Activated CD8-positive, alpha-beta T cell treated with anti-CD3 and anti-CD28 coated beads for 36 hours (primary cell): ENCODE data around the gene PEX14. TPM values are rescaled to one million over a fixed set of nuclear protein-coding genes. Genes with fewer than 3 reads are reported as not detected.

ENCODE experiments used
- ATAC-seq: fragments of 200-7000 bp; cut with Tn5 transposase; one replicate; pipeline ENCODE4 v1.10.0; 2021; ENCODE audit warnings: mild to moderate bottlenecking, moderate library complexity
- CTCF ChIA-PET: fragments of 350-600 bp; sonication (Branson Sonifier 250); formaldehyde crosslinking; loops from one replicate; lab custom pipeline; 2021; ENCODE audit warnings: antibody characterized with exemption; lab: Charles Lee
- POLR2A ChIA-PET: fragments of 350-600 bp; sonication (Branson Sonifier 250); formaldehyde crosslinking; loops from one replicate; lab custom pipeline; 2021; ENCODE audit warnings: antibody characterized with exemption; lab: Charles Lee
- DNase-seq: peaks from one replicate; pipeline ENCODE4 v3.0.0-alpha.2; 2020
- H3K27ac Mint-ChIP-seq: one replicate; pipeline ENCODE4 v1.8.0; 2021; ENCODE audit warnings: mild to moderate bottlenecking, mixed read lengths
- H3K27me3 Mint-ChIP-seq: one replicate; pipeline ENCODE4 v1.8.0; 2021; ENCODE audit warnings: mixed read lengths
- H3K36me3 Mint-ChIP-seq: one replicate; pipeline ENCODE4 v1.8.0; 2021; ENCODE audit warnings: low read depth, mixed read lengths
- H3K4me1 Mint-ChIP-seq: one replicate; pipeline ENCODE4 v1.8.0; 2021; ENCODE audit warnings: low read depth, mixed read lengths
- H3K4me3 Mint-ChIP-seq: one replicate; pipeline ENCODE4 v1.8.0; 2021; ENCODE audit warnings: mild to moderate bottlenecking, moderate library complexity, mixed read lengths
- H3K9me3 Mint-ChIP-seq: one replicate; pipeline ENCODE4 v1.8.0; 2021; ENCODE audit warnings: mixed read lengths
- CTCF ChIP-seq: fragments of 200-600 bp; IDR thresholded peaks from one replicate; pipeline ENCODE4 v1.8.0; 2022; ENCODE audit warnings: antibody characterized with exemption, mild to moderate bottlenecking
- intact Hi-C: fragments of 100-400 bp; cut with micrococcal nuclease; formaldehyde crosslinking; loops from one replicate; pipeline ENCODE4 v1.10.0; 2022
- total RNA-seq, 2 experiments: library from RNA; stranded (reverse); gene quantifications; one replicate each; pipeline ENCODE4 v1.2.3, GENCODE V29; 2021

PEX14 gene
- total RNA-seq, 2 experiments from 2014 or later: 18.0 to 18.5 TPM

- Mint-ChIP-seq H3K27ac (no peak overlapping the region), H3K4me3 (no peak overlapping the region), H3K27me3 (no peaks in the 10 kb centered on the region), H3K9me3 (no peaks in the 10 kb centered on the region), H3K4me1 (peaks cover 16% of the 10 kb centered on the region), H3K36me3 (no peaks in the 10 kb centered on the region)
- ChIA-PET POLR2A (interaction anchor here (0.6 kb wide), 1 partner anchor 24 kb away, joined by 5 read pairs; no protein-coding TSS in a partner anchor), CTCF (interaction anchor here (0.7 kb wide), 1 partner anchor 50 kb away, joined by 3 read pairs; no protein-coding TSS in a partner anchor)
- TF ChIP-seq CTCF: no peak
- intact Hi-C loops: no loop called here
- DNase-seq: no peak
- ATAC-seq: no peak
These were observed 83.0 kb downstream of the PEX14 start for GRCh38 chr1:10557714-10558113.

- ATAC-seq: no peak
- Mint-ChIP-seq H3K4me1 (peaks cover 9% of the 10 kb centered on the region), H3K4me3 (no peak overlapping the region), H3K36me3 (peaks cover 5% of the 10 kb centered on the region), H3K27me3 (no peaks in the 10 kb centered on the region), H3K9me3 (peaks cover 6% of the 10 kb centered on the region), H3K27ac (no peak overlapping the region)
- TF ChIP-seq CTCF: no peak
- no peak for DNase-seq
- ChIA-PET POLR2A (no interaction called here), CTCF (no interaction called here)
- intact Hi-C loops: no loop called here
These were observed 84.6 kb downstream of the PEX14 start for GRCh38 chr1:10559386-10559785.

GRCh38 chr1:10561497-10561896 lies 86.7 kb downstream of the PEX14 start:
- no peak for DNase-seq
- ChIA-PET CTCF (interaction anchor here (1.0 to 1.6 kb wide), 5 partner anchors 8 to 67 kb away, joined by 3 to 7 read pairs (median 4); no protein-coding TSS in a partner anchor), POLR2A (interaction anchor here (1.0 kb wide), 1 partner anchor 21 kb away, joined by 3 read pairs; no protein-coding TSS in a partner anchor)
- Mint-ChIP-seq H3K27me3 (no peaks in the 10 kb centered on the region), H3K36me3 (peaks cover 5% of the 10 kb centered on the region), H3K27ac (no peak overlapping the region), H3K4me3 (no peak overlapping the region), H3K4me1 (peaks cover 9% of the 10 kb centered on the region), H3K9me3 (peaks cover 6% of the 10 kb centered on the region)
- intact Hi-C loops: no loop called here
- no peak for TF ChIP-seq CTCF
- no peak for ATAC-seq

GRCh38 chr1:10561955-10562354 lies 87.2 kb downstream of the PEX14 start:
- TF ChIP-seq CTCF: peak; percentile 32
- Mint-ChIP-seq H3K4me3 (no peak overlapping the region), H3K9me3 (peaks cover 6% of the 10 kb centered on the region), H3K27me3 (no peaks in the 10 kb centered on the region), H3K4me1 (peaks cover 9% of the 10 kb centered on the region), H3K27ac (no peak overlapping the region), H3K36me3 (peaks cover 5% of the 10 kb centered on the region)
- peak; percentile 45 for DNase-seq
- peak; percentile 47 for ATAC-seq
- POLR2A ChIA-PET: interaction anchor here (1.0 kb wide), 1 partner anchor 21 kb away, joined by 3 read pairs; no protein-coding TSS in a partner anchor
- CTCF ChIA-PET: interaction anchor here (1.0 to 1.6 kb wide), 5 partner anchors 9 to 67 kb away, joined by 3 to 7 read pairs (median 4); no protein-coding TSS in a partner anchor
- intact Hi-C loops: no loop called here

GRCh38 chr1:10564063-10564462 lies 89.3 kb downstream of the PEX14 start:
- Mint-ChIP-seq H3K27me3 (no peaks in the 10 kb centered on the region), H3K9me3 (peaks cover 6% of the 10 kb centered on the region), H3K36me3 (peaks cover 7% of the 10 kb centered on the region), H3K27ac (no peak overlapping the region), H3K4me3 (no peak overlapping the region), H3K4me1 (peaks cover 9% of the 10 kb centered on the region)
- TF ChIP-seq CTCF: no peak
- ATAC-seq (no peak), DNase-seq (no peak)
- POLR2A ChIA-PET: no interaction called here
- CTCF ChIA-PET: no interaction called here
- intact Hi-C loops: no loop called here
